Ovary (tissue), 9 donors: ENCODE measurements around the gene ARCN1. TPM values are rescaled to one million over a fixed set of nuclear protein-coding genes. Genes with fewer than 3 reads are reported as not detected.

Source experiments
- DNase-seq, 5 donors: peaks; one replicate each; pipeline ENCODE4 v3.0.0-alpha.2; 2019 to 2020
- H3K27ac ChIP-seq, 2 donors: fragments of 200-600 bp; one replicate each; pipeline versions ENCODE4 v1.5.1 to v1.8.0; 2019 to 2022
- H3K27me3 ChIP-seq: fragments of 200-600 bp; one replicate; pipeline ENCODE4 v1.8.0; 2022
- H3K36me3 ChIP-seq: fragments of 200-600 bp; sonication (generic); one replicate; pipeline ENCODE4 v1.5.1; 2019
- H3K4me1 ChIP-seq: one replicate; pipeline ENCODE4 v1.8.1; 2013; ENCODE audit warnings: mild to moderate bottlenecking, moderate library complexity; ENCODE audit not compliant: insufficient read depth
- H3K4me3 ChIP-seq: fragments of 200-600 bp; sonication (generic); one replicate; pipeline ENCODE4 v1.5.1; 2017
- H3K9me3 ChIP-seq, 2 donors: fragments of 200-600 bp in 1 of 2; sonication (generic) in 1 of 2; one replicate each; pipeline versions ENCODE4 v1.5.1 to v1.8.1; 2013 to 2019; ENCODE audit warnings: mild to moderate bottlenecking in 1 of 2, moderate library complexity in 1 of 2
- CTCF ChIP-seq, 3 donors: fragments of 450-650 bp in 2 of 3; fragments of 200-600 bp in 1 of 3; IDR thresholded peaks; one replicate each; pipeline versions ENCODE4 v1.5.1 to v1.8.0; 2016 to 2022; ENCODE audit warnings: antibody characterized with exemption in 3 of 3, mild to moderate bottlenecking in 1 of 3
- EP300 ChIP-seq: sonication (generic); formaldehyde crosslinking; IDR thresholded peaks from one replicate; pipeline ENCODE4 v1.6.1; 2017; ENCODE audit warnings: antibody characterized with exemption
- POLR2A ChIP-seq: fragments of 450-650 bp; IDR thresholded peaks from one replicate; pipeline ENCODE4 v1.6.1; 2017; ENCODE audit warnings: antibody characterized with exemption, mild to moderate bottlenecking, moderate library complexity
- WGBS, 3 donors: extraction: QIAGEN DNeasy Blood & Tissue Kit in 1 of 3; methylation state at CpG; one replicate each; pipeline versions ENCODE4 v1.1.5 to v1.1.7; 2013 to 2017; 5-methylcytosine and 5-hydroxymethylcytosine counted together
- intact Hi-C, 4 donors: fragments of 100-400 bp; cut with DNase I; formaldehyde crosslinking; loops; one replicate each; pipeline versions ENCODE4 v1.11.0 to v1.15.1; 2022 to 2023
- polyA plus RNA-seq, 2 donors: library from polyadenylated mRNA; stranded (reverse); fragments of 200-250 nt in 1 of 2; fragments of 350-450 nt in 1 of 2; fragmentation: Illumina TruSeq in 1 of 2; extraction: RNeasy Lipid Tissue Mini Kit (QIAGEN cat#74804) in 1 of 2; gene quantifications; one replicate each; pipeline ENCODE4 v1.2.3, GENCODE V29; 2013 to 2014
- total RNA-seq, 7 donors: library from RNA; depleted of rRNA in 2 of 7; stranded (reverse); fragments of >200 nt in 2 of 7; fragmentation: NEBNext Ultra II Directional in 3 of 7; extraction: Animal tissue kit (Norgen Biotek cat#: 25700) in 3 of 7; gene quantifications; one replicate each; pipeline versions ENCODE4 v1.1.0 to v1.2.4, GENCODE V29; 2016 to 2023
- donor health status: DM: no; HTN: no; CAD: no; lungs with moderate emphysema.
- donor health status: DM: no; HTN: no; CAD: no.
- donor health status: Bipolar disorder and iron deficiency.
- donor health status: DM: yes; HTN: yes; CAD: no.
- donor health status: DM: no; HTN: no; CAD: no.
- donor health status: DM: yes; HTN: yes; CAD: no.

ARCN1 gene
- total and polyA plus RNA-seq, 9 donors = 60.2 to 154 (median 125) TPM

GRCh38 chr11:118615976-118616371 is 43.8 kb downstream of the ARCN1 start:
- Histone ChIP-seq H3K36me3 (no peaks in the 10 kb centered on the region), H3K9me3 (no peaks in the 10 kb centered on the region), H3K27ac (no peak overlapping the region), H3K4me3 (no peak overlapping the region), H3K27me3 (no peaks in the 10 kb centered on the region), H3K4me1 (peaks cover 19% of the 10 kb centered on the region)
- TF ChIP-seq POLR2A = no peak
- no peak for TF ChIP-seq EP300
- TF ChIP-seq CTCF (IDR thresholded peaks at IDR 0.05) = no peak
- DNase-seq = peak in 3 of 5 donors; percentile 20 to 31 (median 25)
- 73 to 91% (median 80%) methylated on average over 5 of the region's 5 CpGs for WGBS, 3 donors
- intact Hi-C loops = no loop called here

GRCh38 chr11:118618115-118618990 is 46.1 kb downstream of the ARCN1 start:
- H3K4me3 ChIP-seq = no peak overlapping the region
- H3K27ac ChIP-seq = peak overlapping the region; percentile 33 to 75
- DNase-seq = peak; percentile 75 to 84 (median 79)
- TF ChIP-seq CTCF (IDR thresholded peaks at IDR 0.05) (no peak), EP300 (no peak), POLR2A (no peak)
- H3K27me3 ChIP-seq = no peaks in the 10 kb centered on the region
- no peaks in the 10 kb centered on the region for H3K36me3 ChIP-seq
- no peaks in the 10 kb centered on the region for H3K9me3 ChIP-seq
- WGBS, 3 donors = 3 to 12% (median 5%) methylated on average over 11 of the region's 11 CpGs
- intact Hi-C loops = no loop called here
- H3K4me1 ChIP-seq = peaks cover 30% of the 10 kb centered on the region

GRCh38 chr11:118618991-118619375 is 46.8 kb downstream of the ARCN1 start:
- whole genome bisulfite sequencing, 3 donors = 8 to 19% (median 11%) methylated on average over 4 of the region's 4 CpGs
- peaks cover 30% of the 10 kb centered on the region for H3K4me1 ChIP-seq
- H3K4me3 ChIP-seq = no peak overlapping the region
- DNase-seq = peak in 3 of 5 donors; percentile 46 to 61 (median 55)
- H3K36me3 ChIP-seq = no peaks in the 10 kb centered on the region
- no peak for TF ChIP-seq CTCF (IDR thresholded peaks at IDR 0.05)
- TF ChIP-seq EP300 = no peak
- TF ChIP-seq POLR2A = no peak
- no peaks in the 10 kb centered on the region for H3K9me3 ChIP-seq
- intact Hi-C loops = no loop called here
- no peaks in the 10 kb centered on the region for H3K27me3 ChIP-seq
- peak overlapping the region; percentile 33 to 75 for H3K27ac ChIP-seq

GRCh38 chr11:118619444-118620197 is 47.4 kb downstream of the ARCN1 start:
- no peaks in the 10 kb centered on the region for H3K9me3 ChIP-seq
- TF ChIP-seq CTCF (IDR thresholded peaks at IDR 0.05) (no peak), EP300 (no peak), POLR2A (no peak)
- intact Hi-C loops = no loop called here
- 21 to 24% (median 22%) methylated on average over 6 of the region's 6 CpGs for WGBS, 3 donors
- H3K4me1 ChIP-seq = peaks cover 30% of the 10 kb centered on the region
- H3K4me3 ChIP-seq = no peak overlapping the region
- H3K36me3 ChIP-seq = no peaks in the 10 kb centered on the region
- peak in 3 of 5 donors; percentile 28 to 56 (median 47) for DNase-seq
- no peaks in the 10 kb centered on the region for H3K27me3 ChIP-seq
- H3K27ac ChIP-seq = peak overlapping the region; percentile 33 to 75
